Sciatic nerve (tissue), 2 donors: ENCODE data around the gene KCNK15. TPM values are rescaled to one million over a fixed set of nuclear protein-coding genes. Genes with fewer than 3 reads are reported as not detected.
A peak's percentile ranks its signal among the peaks of the same experiment; 100 is the strongest.
"Not testable (repeated sequence)": the region's sequence is repeated elsewhere in the genome, so short reads cannot be mapped to it uniquely, and the experiment has no call there.

Experiments
- ATAC-seq: fragments of 200-7000 bp; cut with Tn5 transposase; one replicate; pipeline ENCODE4 v1.9.1; 2020; ENCODE audit warnings: mild to moderate bottlenecking, moderate library complexity
- DNase-seq: peaks from one replicate; pipeline ENCODE4 v3.0.0-alpha.2; 2020; ENCODE audit warnings: low spot score
- intact Hi-C: fragments of 100-400 bp; cut with DNase I; formaldehyde crosslinking; loops from one replicate; pipeline ENCODE4 v1.14.2; 2022
- total RNA-seq: library from RNA; stranded (reverse); fragmentation: NEBNext Ultra II Directional; extraction: Animal tissue kit (Norgen Biotek cat#: 25700); gene quantifications from one replicate; pipeline ENCODE4 v1.2.1, GENCODE V29; 2021
- donor health status: DM: no; HTN: no; CAD: no.
- donor health status: DM: no; HTN: no; CAD: no.

KCNK15 gene
- total RNA-seq, 1 donor from 2014 or later: 3.2 TPM

DNA sequence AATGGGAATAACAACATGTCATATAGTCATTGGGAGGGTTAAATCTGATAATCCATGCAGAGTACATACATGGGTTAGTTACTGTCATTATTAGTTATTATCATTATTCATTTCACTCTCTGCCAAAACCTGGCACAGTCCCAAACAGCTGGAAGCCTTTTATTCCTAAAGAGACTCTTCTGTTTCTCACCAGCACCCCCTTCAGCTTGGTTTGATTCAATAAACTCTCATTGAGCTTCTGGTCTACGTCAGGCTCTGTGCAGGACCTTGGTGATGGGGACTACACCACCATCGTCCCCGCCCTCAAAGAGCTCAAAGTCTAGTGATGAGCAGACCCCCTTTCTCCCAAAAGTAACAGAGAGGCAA lies 2.3 kb downstream of the KCNK15 start:
- DNase-seq (no peak), ATAC-seq (no peak)
- intact Hi-C loops: loop anchor here (5.0 kb wide), 1 partner anchor 119 kb away; no protein-coding TSS in a partner anchor

DNA sequence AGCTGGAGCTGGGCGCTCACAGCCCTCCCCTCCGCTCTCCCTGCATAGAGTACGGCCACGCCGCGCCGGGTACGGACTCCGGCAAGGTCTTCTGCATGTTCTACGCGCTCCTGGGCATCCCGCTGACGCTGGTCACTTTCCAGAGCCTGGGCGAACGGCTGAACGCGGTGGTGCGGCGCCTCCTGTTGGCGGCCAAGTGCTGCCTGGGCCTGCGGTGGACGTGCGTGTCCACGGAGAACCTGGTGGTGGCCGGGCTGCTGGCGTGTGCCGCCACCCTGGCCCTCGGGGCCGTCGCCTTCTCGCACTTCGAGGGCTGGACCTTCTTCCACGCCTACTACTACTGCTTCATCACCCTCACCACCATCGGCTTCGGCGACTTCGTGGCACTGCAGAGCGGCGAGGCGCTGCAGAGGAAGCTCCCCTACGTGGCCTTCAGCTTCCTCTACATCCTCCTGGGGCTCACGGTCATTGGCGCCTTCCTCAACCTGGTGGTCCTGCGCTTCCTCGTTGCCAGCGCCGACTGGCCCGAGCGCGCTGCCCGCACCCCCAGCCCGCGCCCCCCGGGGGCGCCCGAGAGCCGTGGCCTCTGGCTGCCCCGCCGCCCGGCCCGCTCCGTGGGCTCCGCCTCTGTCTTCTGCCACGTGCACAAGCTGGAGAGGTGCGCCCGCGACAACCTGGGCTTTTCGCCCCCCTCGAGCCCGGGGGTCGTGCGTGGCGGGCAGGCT lies 4.6 kb downstream of the KCNK15 start:
- DNase-seq: no peak
- intact Hi-C loops: no loop called here
- ATAC-seq: no peak

DNA sequence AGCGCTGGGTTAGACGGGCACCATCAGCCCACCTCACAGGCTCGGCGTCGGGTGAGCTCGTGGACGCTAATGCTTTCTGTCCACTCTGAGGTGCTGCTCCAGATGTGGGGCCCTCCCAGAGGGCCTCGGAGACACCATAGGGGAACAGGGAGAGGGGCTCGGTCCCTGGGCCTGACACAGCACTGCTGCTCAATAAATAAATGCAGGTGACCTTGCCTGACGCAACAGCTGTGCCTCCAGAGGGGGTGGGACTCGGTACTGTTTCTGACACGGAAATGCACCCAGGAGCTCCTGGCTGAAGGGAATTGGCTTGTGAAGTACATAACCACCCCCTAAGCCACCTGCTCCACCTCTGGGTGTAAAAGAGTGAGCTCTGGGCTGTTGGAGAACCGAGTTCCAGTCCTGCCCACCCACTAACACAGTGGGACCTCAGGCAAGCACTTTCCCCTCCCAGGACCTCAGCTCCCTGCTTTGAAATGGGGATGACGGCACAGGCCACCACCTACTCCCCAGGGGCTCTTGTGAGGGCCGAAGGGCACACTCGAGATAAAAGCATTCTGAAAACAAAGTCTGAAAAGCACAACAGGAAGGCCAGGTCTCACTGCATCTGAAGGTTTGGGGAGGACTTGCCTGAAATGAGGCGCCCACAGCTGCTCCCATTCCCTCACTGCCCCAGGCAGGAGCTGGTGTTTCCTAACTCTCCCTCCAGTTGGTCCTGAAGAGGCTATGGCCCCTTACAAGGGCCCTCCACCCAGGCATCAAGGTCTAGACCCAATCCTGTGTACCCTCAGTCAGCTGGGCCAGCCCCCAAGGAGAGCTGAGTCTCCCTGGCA lies 6.7 kb downstream of the KCNK15 start:
- DNase-seq: no peak
- intact Hi-C loops: no loop called here
- no peak for ATAC-seq

DNA sequence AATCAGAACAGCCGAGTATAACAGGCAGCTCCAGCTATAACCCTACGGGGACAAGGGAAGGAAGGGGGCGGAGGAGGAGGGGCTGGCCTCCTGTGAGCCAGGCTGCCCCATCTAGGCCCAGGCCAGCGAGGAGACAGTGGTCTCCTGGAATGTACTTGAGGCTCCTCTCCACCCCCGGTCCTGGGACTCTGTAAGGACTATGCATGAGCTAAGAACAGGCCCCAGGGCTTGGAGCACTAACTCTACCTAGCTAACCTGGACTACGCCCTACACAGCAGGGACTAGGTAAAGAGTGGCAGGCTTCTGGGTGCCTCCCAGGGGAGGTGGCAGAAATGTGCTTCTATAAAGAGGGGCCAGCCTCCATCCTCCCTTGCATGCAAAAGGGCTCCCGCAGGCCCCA lies 8.9 kb downstream of the KCNK15 start:
- intact Hi-C loops: no loop called here
- no peak for DNase-seq
- ATAC-seq: no peak

GRCh38 chr20:44756011-44756688 lies 10.5 kb downstream of the KCNK15 start:
- intact Hi-C loops: loop anchor here (5.0 kb wide), 1 partner anchor 774 kb away; no protein-coding TSS in a partner anchor
- ATAC-seq: no peak
- DNase-seq: no peak

GRCh38 chr20:44756956-44757355 lies 11.3 kb downstream of the KCNK15 start:
- DNase-seq: no peak
- intact Hi-C loops: loop anchor here (5.0 kb wide), 1 partner anchor 775 kb away; no protein-coding TSS in a partner anchor
- ATAC-seq: no peak

DNA sequence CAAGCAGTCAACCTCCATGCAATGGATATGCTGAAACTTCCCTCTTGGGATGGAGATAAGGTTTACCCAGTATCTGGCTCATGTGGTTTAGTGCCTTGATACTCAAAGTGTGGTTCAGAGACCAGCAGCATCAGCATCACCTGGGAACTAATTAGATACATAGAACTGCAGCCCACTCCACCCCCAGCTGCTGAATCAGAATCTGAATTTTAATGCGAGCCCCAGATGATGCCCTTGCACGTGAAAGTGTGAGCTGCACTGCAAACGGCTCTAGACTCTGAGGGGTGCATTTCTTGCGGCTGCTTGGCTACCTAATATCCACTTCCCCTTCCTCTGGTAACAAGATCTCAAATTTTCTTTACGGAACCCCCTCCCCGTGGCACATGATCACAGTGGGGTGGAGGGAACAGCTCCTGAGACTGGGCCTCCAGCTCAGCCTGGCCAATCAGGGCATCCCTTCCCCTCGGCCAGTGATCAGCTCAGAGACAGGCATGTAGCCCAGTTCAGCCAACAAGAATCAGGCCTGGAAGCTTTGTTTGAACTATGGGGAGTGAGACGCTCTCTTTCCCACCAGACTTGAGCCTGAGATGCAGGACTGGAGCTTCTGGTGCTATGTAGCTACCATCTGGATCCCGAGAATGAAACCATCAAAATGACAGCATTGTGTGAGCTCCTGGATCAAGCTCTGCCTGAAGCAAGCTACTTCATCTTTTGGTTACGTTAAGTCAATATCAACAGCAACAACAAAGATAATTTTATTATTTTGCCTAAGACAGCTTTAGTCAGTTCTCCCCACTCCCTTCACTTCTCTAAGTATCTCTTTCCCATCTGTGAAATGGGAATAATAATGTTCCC lies 12.8 kb downstream of the KCNK15 start:
- intact Hi-C loops: loop anchor here (5.0 kb wide), 1 partner anchor 776 kb away; no protein-coding TSS in a partner anchor
- ATAC-seq: no peak
- no peak for DNase-seq

GRCh38 chr20:44759595-44759994 lies 13.9 kb downstream of the KCNK15 start:
- intact Hi-C loops: loop anchor here (5.0 kb wide), 1 partner anchor 777 kb away; no protein-coding TSS in a partner anchor
- ATAC-seq (no peak), DNase-seq (no peak)

- intact Hi-C loops: no loop called here
- ATAC-seq (peak; percentile 33), DNase-seq (no peak)
Measured at GRCh38 chr20:44761423-44761822, 15.8 kb downstream of the KCNK15 start.

GRCh38 chr20:44762466-44763140 lies 16.9 kb downstream of the KCNK15 start:
- DNase-seq (no peak), ATAC-seq (no peak)
- intact Hi-C loops: no loop called here

GRCh38 chr20:44763798-44764197 lies 18.1 kb downstream of the KCNK15 start:
- ATAC-seq, intact Hi-C loops, DNase-seq: not testable (repeated sequence)

DNA sequence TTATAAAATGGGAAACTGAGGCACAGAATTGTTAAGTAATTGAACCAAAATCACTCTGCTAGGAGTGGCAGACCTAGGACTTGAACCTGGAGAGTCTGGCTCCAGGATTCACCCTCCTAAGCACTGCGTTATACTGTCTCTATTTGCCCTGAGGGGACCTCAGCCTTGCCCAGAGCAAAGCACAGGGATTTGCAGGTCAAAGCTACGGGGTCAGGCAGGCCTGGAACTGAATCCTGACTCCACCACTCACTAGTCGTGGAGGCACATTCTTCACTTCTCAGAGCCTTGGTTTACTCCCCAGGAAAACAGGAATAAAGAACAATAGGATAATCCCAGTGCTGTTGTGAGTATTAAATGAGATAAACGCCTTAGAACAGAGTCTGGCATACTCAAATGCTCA lies 19.4 kb downstream of the KCNK15 start:
- no peak for DNase-seq
- intact Hi-C loops: no loop called here
- ATAC-seq: no peak

DNA sequence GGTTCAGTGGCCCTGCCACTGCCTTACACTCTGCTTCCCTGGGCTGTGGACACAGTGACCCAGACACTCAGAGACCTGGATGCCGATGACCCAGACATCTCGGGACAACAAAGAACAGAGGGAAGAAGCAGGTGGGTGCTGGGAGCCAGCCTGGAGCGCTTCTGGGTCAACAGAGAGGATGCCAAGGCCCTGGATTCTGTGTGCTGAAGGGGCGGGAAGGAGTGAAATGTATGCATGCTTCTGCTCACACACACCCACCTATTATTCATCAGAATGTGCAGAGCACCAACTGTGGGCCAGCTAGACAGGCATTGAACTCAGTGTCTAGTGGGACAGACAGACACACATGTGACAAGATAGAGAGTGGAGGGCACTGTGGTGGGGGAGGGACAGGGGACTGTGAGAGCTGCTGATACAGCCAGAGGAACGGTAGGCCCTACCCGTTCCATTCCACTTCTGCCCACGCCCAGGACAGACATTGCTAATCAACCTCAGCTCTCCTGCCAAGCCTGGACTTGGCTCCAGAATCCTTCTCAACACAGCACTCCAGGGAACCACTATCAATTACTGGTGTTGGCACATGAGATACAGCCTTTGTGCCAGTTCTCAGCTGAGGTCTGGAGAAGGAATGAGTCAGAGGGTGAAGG lies 20.2 kb downstream of the KCNK15 start:
- no peak for ATAC-seq
- no peak for DNase-seq
- intact Hi-C loops: no loop called here

GRCh38 chr20:44768256-44768655 lies 22.6 kb downstream of the KCNK15 start:
- no peak for DNase-seq
- intact Hi-C loops: no loop called here
- no peak for ATAC-seq

GRCh38 chr20:44768854-44769480 lies 23.3 kb downstream of the KCNK15 start:
- no peak for DNase-seq
- intact Hi-C loops: no loop called here
- ATAC-seq: no peak

DNA sequence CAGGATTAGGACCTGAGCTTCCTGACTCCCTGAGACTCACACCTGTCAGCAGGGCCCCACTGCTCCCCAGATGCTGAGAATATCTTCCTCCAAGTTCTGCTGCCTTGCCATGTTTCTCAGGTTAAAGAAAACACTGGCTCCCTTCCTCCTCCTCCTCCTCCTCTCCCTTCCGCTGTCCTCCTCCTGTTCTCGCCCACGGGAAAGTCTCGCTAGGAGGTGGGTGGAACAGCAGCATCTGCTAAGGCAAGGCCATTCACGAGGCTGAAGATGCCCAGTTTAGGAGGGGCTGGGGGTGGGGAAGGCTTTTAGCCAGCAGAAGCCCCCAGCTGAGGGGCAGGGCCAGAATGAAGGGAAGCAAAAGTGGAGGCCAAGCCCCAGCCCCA lies 23.8 kb downstream of the KCNK15 start:
- DNase-seq: no peak
- intact Hi-C loops: no loop called here
- ATAC-seq: no peak

- ATAC-seq: no peak
- intact Hi-C loops: no loop called here
- DNase-seq: no peak
Measured at GRCh38 chr20:44770484-44771171, 25.0 kb downstream of the KCNK15 start.
